ENCODE measurements around the gene PPP1R18. TPM values are rescaled to one million over a fixed set of nuclear protein-coding genes. Genes with fewer than 3 reads are reported as not detected.

The PPP1R18 gene
- total and polyA plus RNA-seq, 9 of the 15 experiments (the other 6 are each of a cell fraction or from before 2014, with no cell fraction given), result 12.0 to 99.2 (median 42.6) TPM

- TF ChIP-seq ZBTB40 (IDR thresholded peaks at IDR 0.05), result no peak
- no peak for TF ChIP-seq ZBTB40 (CRISPR knock-in tag; IDR thresholded peaks at IDR 0.05)
- no peak for TF ChIP-seq ZNF280B (CRISPR knock-in tag; IDR thresholded peaks at IDR 0.05)
- peak; percentile 10 for TF ChIP-seq TAF1 (IDR thresholded peaks at IDR 0.05; ENCODE audit: control insufficient read depth, extremely low read depth, insufficient read depth, low read length, severe bottlenecking)
- TF ChIP-seq ZNF133 (CRISPR knock-in tag; IDR thresholded peaks at IDR 0.05), result no peak
- no peak for TF ChIP-seq PTBP1 (IDR thresholded peaks at IDR 0.05; ENCODE audit: low read depth, low read length)
- no peak for TF ChIP-seq SPI1 (IDR thresholded peaks at IDR 0.05; ENCODE audit: borderline replicate concordance, low read depth, low read length)
- no peak for TF ChIP-seq MYBL2 (IDR thresholded peaks at IDR 0.05; ENCODE audit: low read depth)
- no peak for TF ChIP-seq MYBL2 (CRISPR knock-in tag; IDR thresholded peaks at IDR 0.05; ENCODE audit: borderline replicate concordance)
- TF ChIP-seq RBM22 (IDR thresholded peaks at IDR 0.05; ENCODE audit: low read depth, low read length, poor library complexity, severe bottlenecking), result no peak
- TF ChIP-seq MAZ (CRISPR knock-in tag; conservative IDR thresholded peaks at IDR 0.05 in 1 of 2, IDR thresholded peaks at IDR 0.05 in 1 of 2), result no peak; a peak in 1 of 4 replicates
- TF ChIP-seq RBFOX2 (IDR thresholded peaks at IDR 0.05; ENCODE audit: low read depth, low read length), result peak; percentile 7
- no peak for TF ChIP-seq ZNF57 (CRISPR knock-in tag; IDR thresholded peaks at IDR 0.05)
- TF ChIP-seq ZBTB1 (CRISPR knock-in tag; IDR thresholded peaks at IDR 0.05; ENCODE audit: borderline replicate concordance, low read depth), result 0 out of 2 replicates have a peak, but pooled peaks have one; percentile 27
- 0 out of 2 replicates have a peak, but pooled peaks have one; percentile 4 for TF ChIP-seq DPF2 (IDR thresholded peaks at IDR 0.05)
- TF ChIP-seq HIVEP1 (CRISPR knock-in tag; IDR thresholded peaks at IDR 0.05), result no peak
- TF ChIP-seq ZNF561 (CRISPR knock-in tag; conservative IDR thresholded peaks at IDR 0.05), result no peak
Observed at GRCh38 chr6:30687659-30688431, 1.4 kb upstream of the PPP1R18 start (continued).
